ENCODE measurements around the gene PLRG1.

- no peak for TF ChIP-seq CTCF (conservative IDR thresholded peaks at IDR 0.05; ENCODE audit: low read depth, low read length)
- TF ChIP-seq EZH2 (IDR thresholded peaks at IDR 0.05; ENCODE audit: borderline replicate concordance, low read depth, low read length, poor library complexity, severe bottlenecking), result no peak
Observed at GRCh38 chr4:154578919-154579318, 28.7 kb upstream of the PLRG1 start.

All from A673 (cell line).